EL (cell line): ENCODE measurements around the gene ALOX15.
"Not testable (repeated sequence)": the region's sequence is repeated elsewhere in the genome, so short reads cannot be mapped to it uniquely, and the experiment has no call there.

ENCODE experiments used
- DNase-seq: peaks from one replicate; pipeline ENCODE4 v3.0.0-alpha.2; 2016

Gene ALOX15

DNA sequence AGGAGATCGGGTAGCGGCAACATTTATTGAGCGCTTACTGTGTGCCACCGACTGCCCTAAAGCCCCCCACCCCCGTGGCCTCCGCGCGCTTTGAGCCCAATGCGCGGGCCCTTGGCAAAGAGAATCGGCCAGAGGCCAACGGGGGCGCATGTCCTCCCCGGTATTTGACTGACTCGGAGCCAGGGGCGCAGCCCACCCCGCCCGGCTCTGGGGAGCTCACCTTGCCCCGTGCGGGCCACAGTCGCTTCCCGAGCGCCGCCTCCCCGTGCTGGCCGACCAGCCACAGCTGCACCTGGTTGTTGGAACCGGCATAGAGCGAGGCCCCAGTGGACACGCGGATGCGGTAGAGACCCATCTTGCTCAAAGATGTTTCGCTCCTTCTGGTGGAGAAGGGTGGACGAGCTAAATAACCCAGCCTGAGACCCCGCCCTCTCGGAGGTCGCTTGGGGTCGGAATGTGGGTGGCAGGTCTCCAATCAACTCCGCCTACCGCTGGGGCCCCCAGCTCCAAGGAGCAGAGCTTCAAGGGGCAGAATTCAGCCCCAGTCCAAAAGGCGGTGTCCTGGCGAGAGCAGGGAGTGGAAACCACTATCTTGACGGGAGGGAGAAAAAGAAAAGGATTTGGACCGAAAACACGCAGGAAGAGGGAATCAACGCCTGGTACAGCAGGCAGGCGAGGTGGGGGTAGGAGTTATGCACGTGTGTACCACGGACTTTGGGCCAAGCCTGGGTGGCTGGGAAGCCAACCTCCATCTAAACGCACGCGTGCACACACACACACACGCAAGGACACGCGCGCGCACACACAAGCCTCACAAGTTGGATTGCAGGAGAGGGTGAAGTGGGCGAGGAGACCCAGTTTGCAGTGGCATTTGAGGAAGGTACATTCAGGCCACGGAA, at the start of gene ALOX15:
TSS of gene ALOX15 (minus strand) at position 382 of the 899 bp plus-strand sequence. CDS start at position 355, 27 bp downstream.
- no peak for DNase-seq

DNA sequence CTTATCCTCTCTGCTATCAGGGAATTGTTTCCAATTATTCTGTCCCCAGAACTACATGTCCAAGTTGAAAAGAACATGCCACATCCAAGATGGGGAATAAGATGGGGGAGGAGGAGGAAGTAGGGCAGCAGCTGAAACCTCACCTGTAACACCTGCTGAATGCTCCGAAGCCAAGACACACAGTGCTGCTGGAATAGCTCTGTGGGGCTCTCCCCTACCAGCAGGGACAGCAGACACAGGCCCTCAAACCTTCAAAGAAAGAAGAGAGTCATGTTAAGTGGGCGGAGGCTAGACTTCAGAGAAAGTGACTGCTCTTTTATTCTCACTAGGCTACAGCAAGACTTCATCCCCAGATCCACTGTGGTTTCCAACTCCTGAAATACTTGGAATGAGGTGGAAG, 49.3 kb upstream of the ALOX15 start:
- DNase-seq, result no peak

GRCh38 chr17:4689872-4690271, 48.4 kb upstream of the ALOX15 start:
- not testable (repeated sequence) for DNase-seq

- DNase-seq, result not testable (repeated sequence)
Observed at GRCh38 chr17:4683739-4684138, 42.3 kb upstream of the ALOX15 start.

GRCh38 chr17:4679658-4680057, 38.2 kb upstream of the ALOX15 start:
- DNase-seq, result peak; percentile 74

DNA sequence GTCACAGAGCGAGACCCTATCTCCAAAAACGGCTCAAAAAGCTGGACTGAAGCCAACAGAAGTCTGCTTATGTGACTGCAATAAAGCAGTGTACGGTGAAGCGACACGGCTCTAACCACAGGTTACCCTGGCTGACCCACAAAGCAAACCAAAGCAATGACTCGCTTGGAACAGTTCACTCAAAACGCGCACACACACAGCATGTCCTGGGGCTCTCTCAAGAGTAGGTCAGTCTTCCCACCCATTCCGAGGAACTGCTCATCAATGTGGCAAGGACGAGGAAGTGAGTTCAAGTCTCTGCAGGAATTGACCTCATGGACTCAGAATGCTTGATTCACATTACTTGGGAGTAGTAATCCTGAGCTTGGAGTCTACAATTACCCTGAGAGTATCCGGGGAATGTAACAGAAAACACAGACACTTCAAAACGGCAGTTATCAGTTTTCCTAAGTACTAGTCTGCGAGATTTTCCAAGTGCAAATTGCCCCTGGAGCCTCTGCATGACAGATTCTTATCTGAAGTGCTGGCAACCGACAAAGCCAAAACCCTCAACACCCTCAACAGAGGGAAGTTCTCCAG, 37.1 kb upstream of the ALOX15 start:
- DNase-seq, result peak; percentile 98

GRCh38 chr17:4676791-4677190, 35.3 kb upstream of the ALOX15 start:
- DNase-seq, result no peak

GRCh38 chr17:4675791-4676190, 34.3 kb upstream of the ALOX15 start:
- DNase-seq, result no peak

- DNase-seq, result no peak
Observed at GRCh38 chr17:4674685-4674998, 33.2 kb upstream of the ALOX15 start.

DNA sequence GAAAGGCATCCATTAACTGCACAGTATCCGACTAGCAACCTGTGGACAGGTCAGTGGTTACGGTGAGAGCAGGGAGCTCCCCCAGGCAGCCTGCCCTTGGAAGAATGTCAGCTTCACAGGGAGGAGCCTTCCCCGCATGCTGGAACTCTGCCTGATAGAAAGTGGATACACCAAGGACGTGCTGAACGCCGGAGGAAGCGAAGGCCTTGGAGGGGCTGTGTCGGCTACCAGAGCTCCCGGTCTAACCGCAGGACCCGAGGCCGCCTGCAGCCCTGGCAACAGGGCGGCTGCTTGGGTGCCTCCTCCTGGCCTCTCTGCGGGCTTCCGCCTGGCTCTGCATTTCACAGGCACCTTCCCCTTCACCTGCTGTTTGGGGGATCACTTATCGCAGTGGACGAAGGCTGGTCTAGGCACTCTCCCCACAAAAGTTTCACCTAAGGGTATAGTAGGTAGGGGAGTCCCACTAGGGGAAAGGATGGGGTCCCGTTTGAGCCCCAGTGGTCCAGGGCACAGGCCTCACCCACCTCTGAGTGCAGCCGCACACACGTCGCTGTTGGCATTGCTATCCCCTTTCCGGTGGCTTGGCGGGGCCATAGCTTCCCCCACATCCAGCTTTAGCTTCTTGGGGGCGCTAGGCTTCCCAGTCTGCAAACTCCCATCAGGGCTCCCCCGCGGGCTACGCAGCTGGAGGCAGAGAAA, 32.7 kb upstream of the ALOX15 start:
- DNase-seq, result no peak

DNA sequence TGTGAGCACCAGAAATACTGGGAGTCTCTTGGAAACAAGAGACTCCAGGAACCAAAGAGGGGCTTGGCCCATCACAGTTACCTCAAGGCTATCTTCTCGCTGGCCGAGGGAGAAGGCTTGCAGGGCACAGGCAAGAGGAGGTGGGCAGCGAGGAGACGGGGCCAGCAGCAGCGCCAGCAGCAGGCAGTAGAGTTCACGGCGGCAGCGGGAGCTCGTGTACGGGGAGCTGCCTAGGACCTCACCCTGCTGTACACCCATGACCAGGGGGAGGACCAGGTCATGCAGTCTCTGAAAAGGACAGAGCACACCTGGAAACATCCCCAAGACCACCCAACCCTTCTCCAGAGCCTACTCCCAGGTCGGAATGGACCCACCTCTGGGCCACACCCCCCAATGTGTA, 31.7 kb upstream of the ALOX15 start:
- no peak for DNase-seq

GRCh38 chr17:4672751-4673150, 31.3 kb upstream of the ALOX15 start:
- no peak for DNase-seq

GRCh38 chr17:4672055-4672630, 30.7 kb upstream of the ALOX15 start:
- DNase-seq, result no peak

- DNase-seq, result no peak
Observed at GRCh38 chr17:4667166-4667565, 25.7 kb upstream of the ALOX15 start.

GRCh38 chr17:4666296-4666695, 24.8 kb upstream of the ALOX15 start:
- no peak for DNase-seq

DNA sequence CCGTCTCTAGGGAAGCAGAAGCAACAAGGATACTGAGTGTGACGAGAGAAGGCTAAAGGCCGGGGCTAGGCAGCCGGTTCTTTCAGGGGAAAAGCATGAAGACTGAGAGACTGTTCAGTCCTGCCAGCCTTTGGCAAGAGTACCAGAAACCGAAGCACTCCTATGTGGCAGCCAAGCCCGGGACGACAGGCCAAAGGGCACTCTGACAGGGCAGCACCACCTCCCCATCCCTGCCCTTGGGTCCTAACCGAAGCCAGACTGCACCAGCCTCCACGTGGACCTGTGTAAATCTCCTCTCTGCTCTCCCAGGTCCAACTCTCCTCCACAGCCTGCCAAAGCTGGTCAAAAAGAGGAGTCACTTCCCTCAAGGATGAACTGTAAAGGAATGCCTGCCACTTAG, 23.5 kb upstream of the ALOX15 start:
- no peak for DNase-seq

- DNase-seq, result no peak
Observed at GRCh38 chr17:4664230-4664629, 22.8 kb upstream of the ALOX15 start.

GRCh38 chr17:4663711-4664110, 22.2 kb upstream of the ALOX15 start:
- no peak for DNase-seq

DNA sequence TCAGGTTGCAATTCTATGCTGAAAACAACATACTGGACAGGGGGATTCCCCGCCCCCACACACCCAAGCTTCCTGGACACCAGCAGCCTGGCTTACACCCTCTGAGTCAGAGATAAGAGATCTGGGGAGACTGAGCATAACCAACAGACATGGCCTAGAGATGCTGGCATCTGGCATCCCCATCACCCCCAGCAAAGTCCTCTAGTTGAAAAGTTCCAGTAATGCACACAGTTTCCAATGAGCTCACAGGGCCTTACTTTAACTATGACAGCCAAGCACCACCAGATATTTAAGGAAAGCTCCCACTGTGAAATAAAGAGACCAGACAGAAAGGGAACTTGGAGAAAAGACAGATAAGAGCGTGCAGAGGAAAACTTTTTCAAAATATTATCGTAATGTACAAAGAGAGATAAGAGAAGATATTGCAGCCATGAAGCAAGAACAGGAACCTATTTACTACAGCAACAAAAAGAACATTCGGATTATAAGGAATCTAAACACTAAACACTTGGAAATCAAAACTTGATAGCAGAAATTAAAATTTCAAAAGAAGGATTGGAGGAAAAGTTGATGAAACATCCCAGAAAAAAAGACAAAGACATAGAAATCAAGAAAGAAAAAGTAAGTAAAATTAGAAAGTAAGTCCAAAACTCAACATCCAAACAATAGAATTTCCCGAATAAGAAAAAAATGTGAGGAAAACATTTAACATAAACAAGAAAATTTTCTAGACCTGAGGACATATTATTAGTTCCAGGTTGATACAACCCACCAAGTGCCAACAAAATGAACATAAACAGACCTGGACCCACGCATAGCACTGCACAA, 17.2 kb upstream of the ALOX15 start:
- DNase-seq, result peak; percentile 82

GRCh38 chr17:4657678-4658077, 16.2 kb upstream of the ALOX15 start:
- no peak for DNase-seq

GRCh38 chr17:4655933-4656332, 14.5 kb upstream of the ALOX15 start:
- not testable (repeated sequence) for DNase-seq

DNA sequence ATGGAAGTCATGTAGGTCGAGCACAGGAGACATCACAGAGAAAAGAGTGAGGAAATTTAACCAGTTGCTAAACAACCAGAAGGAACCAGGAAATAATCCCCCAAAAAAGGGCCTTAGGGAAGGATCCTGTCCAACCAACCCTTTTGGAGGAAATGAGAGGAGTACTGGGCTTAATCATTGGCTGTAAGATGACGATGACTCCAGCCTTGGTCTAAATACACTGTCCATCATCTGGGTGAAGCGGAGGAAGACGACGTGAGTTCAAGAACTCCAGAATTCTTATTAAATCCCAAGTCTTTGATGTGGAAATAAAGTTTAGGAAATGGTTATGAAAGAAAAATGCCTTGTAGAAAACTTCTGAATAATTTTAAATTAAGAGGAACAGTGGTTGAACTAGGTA, 11.5 kb upstream of the ALOX15 start:
- no peak for DNase-seq

GRCh38 chr17:4648741-4649140, 7.3 kb upstream of the ALOX15 start:
- DNase-seq, result no peak
